ENCODE results near the gene MAPK6.
A peak's percentile ranks its signal among the peaks of the same experiment; 100 is the strongest.

Gene MAPK6

GRCh38 chr15:52010633-52011595 is 8.1 kb upstream of the MAPK6 start:
- DNase-seq (ENCODE audit: low spot score), result peak; percentile 31

- no peak for DNase-seq (ENCODE audit: low spot score)
These were observed 7.3 kb upstream of the MAPK6 start for GRCh38 chr15:52011711-52012144.

GRCh38 chr15:52012210-52012609 is 6.8 kb upstream of the MAPK6 start:
- DNase-seq (ENCODE audit: low spot score), result no peak

GRCh38 chr15:52013151-52013791 is 5.7 kb upstream of the MAPK6 start:
- DNase-seq (ENCODE audit: low spot score), result peak; percentile 32

- no peak for DNase-seq (ENCODE audit: low spot score)
These were observed 4.4 kb upstream of the MAPK6 start for GRCh38 chr15:52014616-52015015.

GRCh38 chr15:52016316-52016715 is 2.7 kb upstream of the MAPK6 start:
- no peak for DNase-seq (ENCODE audit: low spot score)

GRCh38 chr15:52018244-52018643 is 775 bp upstream of the MAPK6 start:
- DNase-seq (ENCODE audit: low spot score), result no peak

GRCh38 chr15:52019394-52020220 is 588 bp downstream of the MAPK6 start:
- DNase-seq (ENCODE audit: low spot score), result peak; percentile 95

GRCh38 chr15:52020221-52021085 is 1.4 kb downstream of the MAPK6 start:
- DNase-seq (ENCODE audit: low spot score), result no peak

GRCh38 chr15:52021128-52021671 is 2.2 kb downstream of the MAPK6 start:
- peak; percentile 83 for DNase-seq (ENCODE audit: low spot score)

- no peak for DNase-seq (ENCODE audit: low spot score)
These were observed 3.0 kb downstream of the MAPK6 start for GRCh38 chr15:52021892-52022540.

GRCh38 chr15:52023169-52023922 is 4.3 kb downstream of the MAPK6 start:
- no peak for DNase-seq (ENCODE audit: low spot score)

GRCh38 chr15:52028431-52029093 is 9.5 kb downstream of the MAPK6 start:
- no peak for DNase-seq (ENCODE audit: low spot score)

GRCh38 chr15:52030010-52030409 is 11.0 kb downstream of the MAPK6 start:
- DNase-seq (ENCODE audit: low spot score), result no peak

- no peak for DNase-seq (ENCODE audit: low spot score)
These were observed 12.5 kb downstream of the MAPK6 start for GRCh38 chr15:52031556-52031955.

- DNase-seq (ENCODE audit: low spot score), result no peak
These were observed 19.0 kb downstream of the MAPK6 start for GRCh38 chr15:52037889-52038505.

- DNase-seq (ENCODE audit: low spot score), result peak; percentile 21
These were observed 21.1 kb downstream of the MAPK6 start for GRCh38 chr15:52039925-52040781.

Measured in GM03348 (cell line).